K562 (cell line): ENCODE measurements around the gene TRPC4AP. TPM values are rescaled to one million over a fixed set of nuclear protein-coding genes. Genes with fewer than 3 reads are reported as not detected.

Experiments used
- ATAC-seq: fragments of 200-7000 bp; cut with Tn5 transposase; 3 replicates; pipeline ENCODE4 v1.9.1; 2020; ENCODE audit warnings: moderate library complexity
- BruUV-seq: library from RNA; stranded (reverse); fragments of 400-500 nt; replicated peaks from 2 replicates; lab custom pipeline; 2021; lab: Mats Ljungman, UMichigan
- CTCF ChIA-PET: fragments of 300-600 bp; formaldehyde crosslinking; extraction: SDS; loops from one replicate; lab custom pipeline; 2021; ENCODE audit warnings: low intra/inter-chr PET ratio; lab: Yijun Ruan, JAX
- POLR2A ChIA-PET: fragments of 300-600, 350-650 bp; sonication (Branson Sonifier 250); formaldehyde crosslinking; extraction: SDS; loops from one replicate; lab custom pipeline; 2021; ENCODE audit warnings: antibody characterized with exemption, inconsistent platforms; lab: Yijun Ruan, JAX
- DNase-seq, 4 experiments: peaks; one replicate each; pipeline versions ENCODE4 v3.0.0 to v3.0.0-alpha.2; 2011 to 2018; ENCODE audit warnings: low spot score in 3 of 4, mixed read lengths in 3 of 4; ENCODE audit errors: extremely low read depth in 1 of 4
- FAIRE-seq: peaks from 2 replicates; lab custom pipeline; 2011; peaks lifted over from hg19 to GRCh38; lab: Jason Lieb, UNC
- H2AFZ ChIP-seq: 2 replicates; pipeline ENCODE4 v1.6.0; 2011; ENCODE audit warnings: low read depth, low read length, control low read depth, inconsistent platforms
- H3K27ac ChIP-seq: fragments of 200-600 bp; 3 replicates; pipeline ENCODE4 v1.8.0; 2011; ENCODE audit warnings: low read depth, mild to moderate bottlenecking, control low read depth, inconsistent platforms, low read length, moderate library complexity, mixed read lengths; ENCODE audit errors: extremely low read depth
- H3K27me3 ChIP-seq, 2 experiments: fragments of 300-600 bp in 1 of 2; 2 replicates in 1 of 2; 3 replicates in 1 of 2; pipeline versions ENCODE4 v1.6.0 to v1.8.0; 2011; ENCODE audit warnings: inconsistent platforms in 2 of 2, low read length in 2 of 2, mild to moderate bottlenecking in 1 of 2, mixed read lengths in 1 of 2, moderate library complexity in 1 of 2; ENCODE audit not compliant: control insufficient read depth in 2 of 2, insufficient read depth in 2 of 2
- H3K36me3 ChIP-seq: fragments of 300-600 bp; 3 replicates; pipeline ENCODE4 v1.8.0; 2011; ENCODE audit warnings: mild to moderate bottlenecking, low read length, inconsistent platforms; ENCODE audit not compliant: control insufficient read depth, insufficient read depth
- H3K4me1 ChIP-seq, 2 experiments: fragments of 200-600 bp in 1 of 2; replicated peaks in 1 of 2; 2 replicates in 1 of 2; 3 replicates in 1 of 2; pipeline versions ENCODE4 v1.5.1 to v1.8.0; 2011; ENCODE audit warnings: inconsistent platforms in 2 of 2, low read length in 2 of 2, mild to moderate bottlenecking in 1 of 2, mixed read lengths in 1 of 2, moderate library complexity in 1 of 2; ENCODE audit not compliant: control insufficient read depth in 2 of 2, insufficient read depth in 2 of 2
- H3K4me2 ChIP-seq: 2 replicates; pipeline ENCODE4 v1.6.1; 2011; ENCODE audit warnings: low read length, control low read depth, inconsistent platforms, mixed read lengths; ENCODE audit not compliant: insufficient read depth
- H3K4me3 ChIP-seq: fragments of 200-600 bp; sonication (generic), shearing (Covaris generic); 2 replicates; pipeline ENCODE4 v1.5.1; 2016; ENCODE audit warnings: control low read depth, inconsistent platforms
- H3K79me2 ChIP-seq: fragments of 200-600 bp; 3 replicates; pipeline ENCODE4 v1.8.0; 2011; ENCODE audit warnings: low read length, inconsistent platforms; ENCODE audit not compliant: control insufficient read depth, insufficient read depth
- H3K9ac ChIP-seq, 2 experiments: 2 replicates each; pipeline versions ENCODE4 v1.6.0 to v1.6.1; 2011; ENCODE audit warnings: low read depth in 2 of 2, low read length in 2 of 2, control low read depth in 1 of 2, inconsistent platforms in 1 of 2, mild to moderate bottlenecking in 1 of 2, mixed read lengths in 1 of 2; ENCODE audit not compliant: insufficient read depth in 1 of 2
- H3K9me1 ChIP-seq: one replicate; pipeline ENCODE4 v1.6.0; 2011; ENCODE audit warnings: inconsistent platforms, mild to moderate bottlenecking, low read length, moderate library complexity; ENCODE audit not compliant: control insufficient read depth, insufficient read depth
- H3K9me3 ChIP-seq: replicated peaks from 2 replicates; pipeline ENCODE4 v1.5.1; 2011; ENCODE audit warnings: low read depth, low read length, inconsistent platforms; ENCODE audit not compliant: control insufficient read depth, insufficient read depth
- H4K20me1 ChIP-seq: replicated peaks from 2 replicates; pipeline ENCODE4 v1.6.1; 2011; ENCODE audit warnings: low read length, inconsistent platforms, mixed read lengths; ENCODE audit not compliant: control insufficient read depth, insufficient read depth
- BCOR ChIP-seq: fragments of 450-650 bp; IDR thresholded peaks from 2 replicates; pipeline ENCODE4 v1.6.1; 2016
- HMBOX1 ChIP-seq: sonication (generic); IDR thresholded peaks from 2 replicates; pipeline ENCODE4 v1.6.1; 2016
- KLF10 ChIP-seq: fragments of 250-450 bp; sonication (Bioruptor Pico); IDR thresholded peaks from 2 replicates; pipeline ENCODE4 v1.6.1; 2021; ENCODE audit warnings: matching md5 sums
- MIER1 ChIP-seq: fragments of 450-650 bp; IDR thresholded peaks from 2 replicates; pipeline ENCODE4 v1.6.1; 2016; ENCODE audit warnings: antibody characterized with exemption, mild to moderate bottlenecking, low read depth
- NRF1 ChIP-seq, 2 experiments: fragments of 450-650 bp; IDR thresholded peaks in 1 of 2; conservative IDR thresholded peaks in 1 of 2; 2 replicates each; pipeline ENCODE4 v1.6.1; 2014; ENCODE audit warnings: mild to moderate bottlenecking in 2 of 2
- POLR2A ChIP-seq: fragments of 450-650 bp; conservative IDR thresholded peaks from 2 replicates; pipeline ENCODE4 v1.6.1; 2016
- SUPT5H ChIP-seq: fragments of 450-650 bp; IDR thresholded peaks from 2 replicates; pipeline ENCODE4 v1.6.1; 2016
- WGBS: fragments of 100-300 bp; shearing (Covaris generic); methylation state at CpG from one replicate; pipeline ENCODE4 v1.1.6; 2016; ENCODE audit warnings: low coverage, mixed read lengths; ENCODE audit not compliant: insufficient coverage; ENCODE audit errors: missing lambda C conversion rate; 5-methylcytosine and 5-hydroxymethylcytosine counted together
- in situ Hi-C: fragments of 300-500 bp; cut with MboI; formaldehyde crosslinking; loops from 4 replicates; pipeline ENCODE4 v1.15.0; 2018; ENCODE audit warnings: inconsistent platforms, mixed read lengths
- intact Hi-C: fragments of 100-400 bp; cut with micrococcal nuclease; formaldehyde crosslinking; loops from 2 replicates; pipeline ENCODE4 v1.14.2; 2022
- polyA plus RNA-seq, 8 experiments: library from polyadenylated mRNA; depleted of rRNA in 4 of 8; stranded (reverse) in 5 of 8; unstranded in 3 of 8; fragments of >200 nt; fragmentation: Nextera tagmentation in 2 of 8; fragmentation: Illumina TruSeq in 1 of 8; extraction: Ambion mirVana in 2 of 8; extraction: Trizol in 1 of 8; gene quantifications; 2 replicates each; pipeline versions ENCODE4 v1.2.1 to v1.2.3, GENCODE V29; 2011 to 2014; ENCODE audit warnings: inconsistent platforms in 1 of 8, missing spikeins in 1 of 8
- total RNA-seq, 7 experiments: library from RNA; depleted of rRNA in 6 of 7; stranded (reverse); fragments of >200 nt in 6 of 7; fragmentation: Illumina TruSeq in 2 of 7; extraction: Trizol in 2 of 7; gene quantifications; 2 replicates each; pipeline versions ENCODE4 v1.2.1 to v1.2.3, GENCODE V29; 2011 to 2021; ENCODE audit warnings: low replicate concordance in 1 of 7
- TF ChIP-seq, protein P1 (sequence below): IDR thresholded peaks from 2 replicates; pipeline ENCODE4 v1.6.1; 2011; ENCODE audit warnings: borderline replicate concordance, low read depth, mild to moderate bottlenecking, moderate library complexity, low read length; ENCODE audit not compliant: insufficient read depth, poor library complexity, severe bottlenecking
- TF ChIP-seq, protein P2 (sequence below): fragments of 250-450 bp; sonication (Bioruptor Pico); IDR thresholded peaks from 2 replicates; pipeline ENCODE4 v1.8.0; 2021; ENCODE audit warnings: moderate library complexity, mild to moderate bottlenecking, inconsistent platforms
- TF ChIP-seq, protein P3 (sequence below): fragments of 450-650 bp; IDR thresholded peaks from 2 replicates; pipeline ENCODE4 v1.7.1; 2018; ENCODE audit warnings: mild to moderate bottlenecking, low read depth; ENCODE audit not compliant: partially characterized antibody

TRPC4AP gene
- total and polyA plus RNA-seq, 9 of the 15 experiments (the other 6 are each of a cell fraction or from before 2014, with no cell fraction given) = 2.3 to 70.3 (median 33.3) TPM

DNA sequence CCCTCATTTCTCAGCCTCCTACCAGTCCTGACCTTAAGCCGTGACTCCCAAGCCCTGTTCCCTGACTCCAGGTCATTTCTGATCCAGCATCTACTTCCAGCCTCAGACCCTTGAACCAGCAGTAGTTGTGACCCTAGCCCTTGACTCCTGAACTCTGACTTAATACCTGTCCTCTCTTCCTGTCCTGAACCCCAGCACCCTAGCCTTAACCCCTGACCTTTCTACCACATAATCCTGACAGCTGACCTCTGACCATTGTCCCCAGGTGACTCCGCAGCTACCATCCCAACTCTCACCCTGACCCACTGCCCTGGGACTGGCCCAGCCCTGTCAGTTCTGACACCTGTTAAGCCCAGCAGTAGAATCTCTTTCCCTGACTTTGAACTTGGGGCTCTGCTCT, 94.8 kb downstream of the TRPC4AP start:
- 87% methylated on average over 2 of the region's 2 CpGs for WGBS
- no peak overlapping the region for H3K9ac ChIP-seq
- ChIA-PET CTCF (no interaction called here), POLR2A (interaction anchor here (0.6 to 1.2 kb wide), 5 partner anchors 9 to 89 kb away, joined by 3 to 4 read pairs (median 3); no protein-coding TSS in a partner anchor)
- DNase-seq = no peak
- in situ Hi-C loops (no loop called here), intact Hi-C loops (no loop called here)
- no peak overlapping the region for H2AFZ ChIP-seq
- H3K79me2 ChIP-seq = no peaks in the 10 kb centered on the region
- no peaks in the 10 kb centered on the region for H3K27me3 ChIP-seq
- H3K9me1 ChIP-seq = no peaks in the 10 kb centered on the region
- H3K9me3 ChIP-seq = no peaks in the 10 kb centered on the region
- H3K4me2 ChIP-seq = no peak overlapping the region
- H3K4me3 ChIP-seq = no peak overlapping the region
- peaks cover 0 to 19% of the 10 kb centered on the region in 2 experiments; a peak in 2 of 5 replicates for H3K4me1 ChIP-seq
- TF ChIP-seq SUPT5H (0 out of 2 replicates have a peak, but pooled peaks have one; percentile 27), BCOR (no peak), HMBOX1 (no peak), NRF1 (conservative IDR thresholded peaks at IDR 0.05 in 1 of 2, IDR thresholded peaks at IDR 0.05 in 1 of 2) (no peak), POLR2A (peak; percentile 32; the same call in 1 of the 2 replicates), KLF10 (CRISPR knock-in tag) (no peak), MIER1 (no peak)
- TF ChIP-seq, protein P1, sequence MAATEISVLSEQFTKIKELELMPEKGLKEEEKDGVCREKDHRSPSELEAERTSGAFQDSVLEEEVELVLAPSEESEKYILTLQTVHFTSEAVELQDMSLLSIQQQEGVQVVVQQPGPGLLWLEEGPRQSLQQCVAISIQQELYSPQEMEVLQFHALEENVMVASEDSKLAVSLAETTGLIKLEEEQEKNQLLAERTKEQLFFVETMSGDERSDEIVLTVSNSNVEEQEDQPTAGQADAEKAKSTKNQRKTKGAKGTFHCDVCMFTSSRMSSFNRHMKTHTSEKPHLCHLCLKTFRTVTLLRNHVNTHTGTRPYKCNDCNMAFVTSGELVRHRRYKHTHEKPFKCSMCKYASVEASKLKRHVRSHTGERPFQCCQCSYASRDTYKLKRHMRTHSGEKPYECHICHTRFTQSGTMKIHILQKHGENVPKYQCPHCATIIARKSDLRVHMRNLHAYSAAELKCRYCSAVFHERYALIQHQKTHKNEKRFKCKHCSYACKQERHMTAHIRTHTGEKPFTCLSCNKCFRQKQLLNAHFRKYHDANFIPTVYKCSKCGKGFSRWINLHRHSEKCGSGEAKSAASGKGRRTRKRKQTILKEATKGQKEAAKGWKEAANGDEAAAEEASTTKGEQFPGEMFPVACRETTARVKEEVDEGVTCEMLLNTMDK = no peak
- TF ChIP-seq, protein P2, sequence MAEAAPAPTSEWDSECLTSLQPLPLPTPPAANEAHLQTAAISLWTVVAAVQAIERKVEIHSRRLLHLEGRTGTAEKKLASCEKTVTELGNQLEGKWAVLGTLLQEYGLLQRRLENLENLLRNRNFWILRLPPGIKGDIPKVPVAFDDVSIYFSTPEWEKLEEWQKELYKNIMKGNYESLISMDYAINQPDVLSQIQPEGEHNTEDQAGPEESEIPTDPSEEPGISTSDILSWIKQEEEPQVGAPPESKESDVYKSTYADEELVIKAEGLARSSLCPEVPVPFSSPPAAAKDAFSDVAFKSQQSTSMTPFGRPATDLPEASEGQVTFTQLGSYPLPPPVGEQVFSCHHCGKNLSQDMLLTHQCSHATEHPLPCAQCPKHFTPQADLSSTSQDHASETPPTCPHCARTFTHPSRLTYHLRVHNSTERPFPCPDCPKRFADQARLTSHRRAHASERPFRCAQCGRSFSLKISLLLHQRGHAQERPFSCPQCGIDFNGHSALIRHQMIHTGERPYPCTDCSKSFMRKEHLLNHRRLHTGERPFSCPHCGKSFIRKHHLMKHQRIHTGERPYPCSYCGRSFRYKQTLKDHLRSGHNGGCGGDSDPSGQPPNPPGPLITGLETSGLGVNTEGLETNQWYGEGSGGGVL (CRISPR knock-in tag) = no peak
- TF ChIP-seq, protein P3, sequence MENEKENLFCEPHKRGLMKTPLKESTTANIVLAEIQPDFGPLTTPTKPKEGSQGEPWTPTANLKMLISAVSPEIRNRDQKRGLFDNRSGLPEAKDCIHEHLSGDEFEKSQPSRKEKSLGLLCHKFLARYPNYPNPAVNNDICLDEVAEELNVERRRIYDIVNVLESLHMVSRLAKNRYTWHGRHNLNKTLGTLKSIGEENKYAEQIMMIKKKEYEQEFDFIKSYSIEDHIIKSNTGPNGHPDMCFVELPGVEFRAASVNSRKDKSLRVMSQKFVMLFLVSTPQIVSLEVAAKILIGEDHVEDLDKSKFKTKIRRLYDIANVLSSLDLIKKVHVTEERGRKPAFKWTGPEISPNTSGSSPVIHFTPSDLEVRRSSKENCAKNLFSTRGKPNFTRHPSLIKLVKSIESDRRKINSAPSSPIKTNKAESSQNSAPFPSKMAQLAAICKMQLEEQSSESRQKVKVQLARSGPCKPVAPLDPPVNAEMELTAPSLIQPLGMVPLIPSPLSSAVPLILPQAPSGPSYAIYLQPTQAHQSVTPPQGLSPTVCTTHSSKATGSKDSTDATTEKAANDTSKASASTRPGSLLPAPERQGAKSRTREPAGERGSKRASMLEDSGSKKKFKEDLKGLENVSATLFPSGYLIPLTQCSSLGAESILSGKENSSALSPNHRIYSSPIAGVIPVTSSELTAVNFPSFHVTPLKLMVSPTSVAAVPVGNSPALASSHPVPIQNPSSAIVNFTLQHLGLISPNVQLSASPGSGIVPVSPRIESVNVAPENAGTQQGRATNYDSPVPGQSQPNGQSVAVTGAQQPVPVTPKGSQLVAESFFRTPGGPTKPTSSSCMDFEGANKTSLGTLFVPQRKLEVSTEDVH = no peak
- TF ChIP-seq, all 486 proteins: peak for 2
- BruUV-seq = no TSS peak
- ATAC-seq = no peak
- no peak for FAIRE-seq
- Histone ChIP-seq H3K27ac (no peak overlapping the region), H3K36me3 (peaks cover 71% of the 10 kb centered on the region; the same call in 2 of the 3 replicates), H4K20me1 (no peaks in the 10 kb centered on the region)
